Naive thymus-derived CD4-positive, alpha-beta T cell (primary cell): Measurements from ENCODE around the gene ZNF385B. TPM values are rescaled to one million over a fixed set of nuclear protein-coding genes. Genes with fewer than 3 reads are reported as not detected.

Source experiments
- ATAC-seq: fragments of 150-1000 bp; cut with Tn5 transposase; 2 replicates; pipeline ENCODE4 v1.10.0; 2021; ENCODE audit warnings: mild to moderate bottlenecking, moderate library complexity
- CTCF ChIA-PET: fragments of 350-600 bp; sonication (Branson Sonifier 250); formaldehyde crosslinking; loops from one replicate; lab custom pipeline; 2021; ENCODE audit warnings: antibody characterized with exemption; lab: Charles Lee
- POLR2A ChIA-PET: fragments of 350-600 bp; sonication (Branson Sonifier 250); formaldehyde crosslinking; loops from one replicate; lab custom pipeline; 2021; ENCODE audit warnings: antibody characterized with exemption, inconsistent platforms; lab: Charles Lee
- DNase-seq, 9 donors: peaks; one replicate each; pipeline versions ENCODE4 v3.0.0 to v3.0.0-alpha.2; 2020 to 2022; ENCODE audit warnings: mixed read lengths in 1 of 9
- H3K27ac ChIP-seq: one replicate; pipeline ENCODE4 v1.7.0; 2013; ENCODE audit warnings: mild to moderate bottlenecking, low read depth, low read length, moderate library complexity
- H3K27me3 ChIP-seq, 2 donors: one replicate each; pipeline ENCODE4 v1.7.0; 2013; ENCODE audit warnings: low read length in 2 of 2, mild to moderate bottlenecking in 2 of 2, moderate library complexity in 2 of 2; ENCODE audit not compliant: control insufficient read depth in 2 of 2, insufficient read depth in 2 of 2
- H3K36me3 ChIP-seq, 3 experiments: 1 replicate in 2 of 3; 2 replicates in 1 of 3; pipeline ENCODE4 v1.7.0; 2013; ENCODE audit warnings: low read length in 3 of 3, mild to moderate bottlenecking in 3 of 3, moderate library complexity in 1 of 3; ENCODE audit not compliant: insufficient read depth in 3 of 3, control insufficient read depth in 2 of 3
- H3K4me1 ChIP-seq, 2 donors: one replicate each; pipeline ENCODE4 v1.7.0; 2013; ENCODE audit warnings: low read length in 2 of 2, mild to moderate bottlenecking in 2 of 2, moderate library complexity in 1 of 2; ENCODE audit not compliant: control insufficient read depth in 2 of 2, insufficient read depth in 2 of 2
- H3K4me3 ChIP-seq: 2 replicates; pipeline ENCODE4 v1.7.0; 2013; ENCODE audit warnings: mild to moderate bottlenecking, low read length
- H3K9me3 ChIP-seq, 3 experiments: 1 replicate in 2 of 3; 2 replicates in 1 of 3; pipeline ENCODE4 v1.7.0; 2013; ENCODE audit warnings: low read length in 3 of 3; ENCODE audit not compliant: control insufficient read depth in 2 of 3
- H3K27ac Mint-ChIP-seq, 9 donors: one replicate each; pipeline ENCODE4 v1.8.0; 2020 to 2022; ENCODE audit warnings: mixed read lengths in 9 of 9, mild to moderate bottlenecking in 8 of 9, moderate library complexity in 5 of 9, inconsistent platforms in 2 of 9
- H3K27me3 Mint-ChIP-seq, 5 donors: one replicate each; pipeline ENCODE4 v1.8.0; 2021 to 2022; ENCODE audit warnings: mixed read lengths in 5 of 5, mild to moderate bottlenecking in 1 of 5
- H3K36me3 Mint-ChIP-seq, 5 donors: one replicate each; pipeline ENCODE4 v1.8.0; 2020 to 2022; ENCODE audit warnings: mixed read lengths in 5 of 5, mild to moderate bottlenecking in 3 of 5, inconsistent platforms in 1 of 5
- H3K4me1 Mint-ChIP-seq, 7 donors: one replicate each; pipeline ENCODE4 v1.8.0; 2020 to 2022; ENCODE audit warnings: mixed read lengths in 7 of 7, mild to moderate bottlenecking in 3 of 7, inconsistent platforms in 1 of 7
- H3K4me3 Mint-ChIP-seq, 10 donors: one replicate each; pipeline ENCODE4 v1.8.0; 2020 to 2022; ENCODE audit warnings: mild to moderate bottlenecking in 10 of 10, mixed read lengths in 10 of 10, moderate library complexity in 6 of 10, inconsistent platforms in 2 of 10
- H3K9me3 Mint-ChIP-seq, 11 donors: one replicate each; pipeline ENCODE4 v1.8.0; 2020 to 2022; ENCODE audit warnings: mixed read lengths in 11 of 11, mild to moderate bottlenecking in 4 of 11, inconsistent platforms in 1 of 11, moderate library complexity in 1 of 11
- intact Hi-C, 2 donors: fragments of 100-400 bp; cut with micrococcal nuclease; formaldehyde crosslinking; loops; one replicate each; pipeline ENCODE4 v1.15.1; 2023
- polyA plus RNA-seq, 2 donors: library from polyadenylated mRNA; unstranded; fragments of 300-500 nt; fragmentation: Illumina TruSeq; gene quantifications; one replicate each; pipeline ENCODE4 v1.2.3, GENCODE V29; 2021
- total RNA-seq, 6 experiments: library from RNA in 5 of 6; stranded (reverse) in 5 of 6; gene quantifications; 1 replicate in 5 of 6; 2 replicates in 1 of 6; pipeline ENCODE4 v1.2.3 and lab custom pipeline; 2021 to 2026

ZNF385B gene
- total and polyA plus RNA-seq, 7 experiments from 2014 or later = not detected

- intact Hi-C loops = no loop called here
- Mint-ChIP-seq H3K27ac (no peak overlapping the region), H3K4me1 (no peaks in the 10 kb centered on the region), H3K9me3 (peaks cover 0 to 11% (median 4%) of the 10 kb centered on the region in 11 donors), H3K27me3 (peaks cover 0 to 6% (median 0%) of the 10 kb centered on the region in 5 donors), H3K36me3 (peaks cover 0 to 3% (median 0%) of the 10 kb centered on the region in 5 donors), H3K4me3 (no peak overlapping the region)
- no peaks in the 10 kb centered on the region for H3K4me1 ChIP-seq
- no peak overlapping the region for H3K27ac ChIP-seq
- H3K4me3 ChIP-seq = no peak overlapping the region
- ChIA-PET CTCF (no interaction called here), POLR2A (no interaction called here)
- no peaks in the 10 kb centered on the region for H3K9me3 ChIP-seq
- ATAC-seq (no peak), DNase-seq (no peak)
- no peaks in the 10 kb centered on the region for H3K27me3 ChIP-seq
- no peaks in the 10 kb centered on the region for H3K36me3 ChIP-seq
Observed at GRCh38 chr2:179541586-179541985, 319.8 kb downstream of the ZNF385B start.

GRCh38 chr2:179539124-179539511 is 322.3 kb downstream of the ZNF385B start:
- POLR2A ChIA-PET = no interaction called here
- no peaks in the 10 kb centered on the region for H3K9me3 ChIP-seq
- no peaks in the 10 kb centered on the region for H3K36me3 ChIP-seq
- H3K27me3 ChIP-seq = no peaks in the 10 kb centered on the region
- no peaks in the 10 kb centered on the region for H3K4me1 ChIP-seq
- no peaks in the 10 kb centered on the region for H3K4me1 Mint-ChIP-seq
- H3K36me3 Mint-ChIP-seq = peaks cover 0 to 3% (median 0%) of the 10 kb centered on the region in 5 donors
- no peak overlapping the region for H3K4me3 Mint-ChIP-seq
- ATAC-seq (no peak), DNase-seq (no peak)
- H3K27ac ChIP-seq = no peak overlapping the region
- CTCF ChIA-PET = no interaction called here
- H3K9me3 Mint-ChIP-seq = peaks cover 0 to 10% (median 3%) of the 10 kb centered on the region in 11 donors
- peaks cover 0 to 4% (median 0%) of the 10 kb centered on the region in 5 donors for H3K27me3 Mint-ChIP-seq
- intact Hi-C loops = no loop called here
- no peak overlapping the region for H3K4me3 ChIP-seq
- no peak overlapping the region for H3K27ac Mint-ChIP-seq

GRCh38 chr2:179538406-179539123 is 322.8 kb downstream of the ZNF385B start:
- H3K36me3 ChIP-seq = no peaks in the 10 kb centered on the region
- no peak overlapping the region for H3K4me3 Mint-ChIP-seq
- intact Hi-C loops = no loop called here
- no peaks in the 10 kb centered on the region for H3K4me1 ChIP-seq
- H3K36me3 Mint-ChIP-seq = peaks cover 0 to 3% (median 0%) of the 10 kb centered on the region in 5 donors
- H3K9me3 ChIP-seq = no peaks in the 10 kb centered on the region
- no peak overlapping the region for H3K4me3 ChIP-seq
- no peaks in the 10 kb centered on the region for H3K4me1 Mint-ChIP-seq
- DNase-seq (no peak), ATAC-seq (no peak)
- H3K27ac Mint-ChIP-seq = no peak overlapping the region
- H3K27me3 ChIP-seq = no peaks in the 10 kb centered on the region
- H3K9me3 Mint-ChIP-seq = peaks cover 0 to 10% (median 3%) of the 10 kb centered on the region in 11 donors
- H3K27ac ChIP-seq = no peak overlapping the region
- ChIA-PET POLR2A (no interaction called here), CTCF (no interaction called here)
- H3K27me3 Mint-ChIP-seq = peaks cover 0 to 4% (median 0%) of the 10 kb centered on the region in 5 donors

GRCh38 chr2:179536185-179536584 is 325.2 kb downstream of the ZNF385B start:
- DNase-seq (no peak), ATAC-seq (no peak)
- intact Hi-C loops = no loop called here
- CTCF ChIA-PET = no interaction called here
- H3K9me3 ChIP-seq = no peaks in the 10 kb centered on the region
- H3K4me1 ChIP-seq = no peaks in the 10 kb centered on the region
- no peak overlapping the region for H3K27ac ChIP-seq
- no peaks in the 10 kb centered on the region for H3K4me1 Mint-ChIP-seq
- H3K27ac Mint-ChIP-seq = no peak overlapping the region
- H3K4me3 ChIP-seq = no peak overlapping the region
- no peak overlapping the region for H3K4me3 Mint-ChIP-seq
- POLR2A ChIA-PET = no interaction called here
- peaks cover 0 to 4% (median 0%) of the 10 kb centered on the region in 5 donors for H3K27me3 Mint-ChIP-seq
- peaks cover 0 to 9% (median 3%) of the 10 kb centered on the region in 11 donors for H3K9me3 Mint-ChIP-seq
- peaks cover 0 to 3% (median 0%) of the 10 kb centered on the region in 5 donors for H3K36me3 Mint-ChIP-seq
- no peaks in the 10 kb centered on the region for H3K27me3 ChIP-seq
- no peaks in the 10 kb centered on the region for H3K36me3 ChIP-seq

GRCh38 chr2:179533875-179534274 is 327.5 kb downstream of the ZNF385B start:
- no peaks in the 10 kb centered on the region for H3K27me3 ChIP-seq
- Mint-ChIP-seq H3K27ac (no peak overlapping the region), H3K36me3 (peaks cover 0 to under 1% (median 0%) of the 10 kb centered on the region in 5 donors), H3K27me3 (peaks cover 0 to 4% (median 0%) of the 10 kb centered on the region in 5 donors), H3K4me1 (no peaks in the 10 kb centered on the region), H3K4me3 (no peak overlapping the region), H3K9me3 (peaks cover 0 to 2% (median under 1%) of the 10 kb centered on the region in 11 donors)
- ATAC-seq (no peak), DNase-seq (no peak)
- ChIA-PET POLR2A (no interaction called here), CTCF (no interaction called here)
- no peaks in the 10 kb centered on the region for H3K4me1 ChIP-seq
- H3K27ac ChIP-seq = no peak overlapping the region
- intact Hi-C loops = no loop called here
- H3K9me3 ChIP-seq = no peaks in the 10 kb centered on the region
- H3K4me3 ChIP-seq = no peak overlapping the region
- H3K36me3 ChIP-seq = no peaks in the 10 kb centered on the region

GRCh38 chr2:179532863-179533278 is 328.5 kb downstream of the ZNF385B start:
- no peak for DNase-seq
- H3K27ac Mint-ChIP-seq = no peak overlapping the region
- ChIA-PET CTCF (no interaction called here), POLR2A (no interaction called here)
- Histone ChIP-seq H3K27ac (no peak overlapping the region), H3K4me1 (no peaks in the 10 kb centered on the region), H3K4me3 (no peak overlapping the region), H3K9me3 (no peaks in the 10 kb centered on the region), H3K27me3 (no peaks in the 10 kb centered on the region), H3K36me3 (no peaks in the 10 kb centered on the region)
- intact Hi-C loops = no loop called here
- H3K4me3 Mint-ChIP-seq = no peak overlapping the region
- H3K36me3 Mint-ChIP-seq = no peaks in the 10 kb centered on the region
- H3K9me3 Mint-ChIP-seq = peaks cover 0 to 2% (median 0%) of the 10 kb centered on the region in 11 donors
- no peak for ATAC-seq
- H3K4me1 Mint-ChIP-seq = no peaks in the 10 kb centered on the region
- H3K27me3 Mint-ChIP-seq = peaks cover 0 to 4% (median 0%) of the 10 kb centered on the region in 5 donors

- H3K36me3 Mint-ChIP-seq = no peaks in the 10 kb centered on the region
- ChIA-PET CTCF (no interaction called here), POLR2A (no interaction called here)
- Histone ChIP-seq H3K27me3 (no peaks in the 10 kb centered on the region), H3K4me1 (no peaks in the 10 kb centered on the region), H3K27ac (no peak overlapping the region), H3K4me3 (no peak overlapping the region), H3K36me3 (no peaks in the 10 kb centered on the region), H3K9me3 (no peaks in the 10 kb centered on the region)
- H3K9me3 Mint-ChIP-seq = no peaks in the 10 kb centered on the region
- no peak for ATAC-seq
- H3K4me3 Mint-ChIP-seq = no peak overlapping the region
- DNase-seq = no peak
- intact Hi-C loops = no loop called here
- no peaks in the 10 kb centered on the region for H3K27me3 Mint-ChIP-seq
- no peaks in the 10 kb centered on the region for H3K4me1 Mint-ChIP-seq
- no peak overlapping the region for H3K27ac Mint-ChIP-seq
Observed at GRCh38 chr2:179528576-179529069, 332.8 kb downstream of the ZNF385B start.
